Activated CD4-positive, alpha-beta T cell treated with anti-CD3 and anti-CD28 coated beads, Interleukin-2, amount 10 ng/mL, durations not matched to agents 7 days and 5 days (primary cell): ENCODE data around the gene BMP8A. TPM values are rescaled to one million over a fixed set of nuclear protein-coding genes. Genes with fewer than 3 reads are reported as not detected.
"Not testable (repeated sequence)": the region's sequence is repeated elsewhere in the genome, so short reads cannot be mapped to it uniquely, and the experiment has no call there.

ENCODE experiments used
- CTCF ChIA-PET: fragments of 350-600 bp; sonication (Branson Sonifier 250); formaldehyde crosslinking; loops from one replicate; lab custom pipeline; 2021; ENCODE audit warnings: antibody characterized with exemption; lab: Charles Lee
- POLR2A ChIA-PET: fragments of 350-600 bp; sonication (Branson Sonifier 250); formaldehyde crosslinking; loops from one replicate; lab custom pipeline; 2021; ENCODE audit warnings: antibody characterized with exemption; lab: Charles Lee
- DNase-seq: peaks from one replicate; pipeline ENCODE4 v3.0.0-alpha.2; 2020
- H3K27ac Mint-ChIP-seq: one replicate; pipeline ENCODE4 v1.8.0; 2021; ENCODE audit warnings: mild to moderate bottlenecking, moderate library complexity, mixed read lengths
- H3K27me3 Mint-ChIP-seq: one replicate; pipeline ENCODE4 v1.8.0; 2021; ENCODE audit warnings: mixed read lengths
- H3K36me3 Mint-ChIP-seq: one replicate; pipeline ENCODE4 v1.8.0; 2021; ENCODE audit warnings: low read depth, mixed read lengths
- H3K4me1 Mint-ChIP-seq: one replicate; pipeline ENCODE4 v1.8.0; 2021; ENCODE audit warnings: mixed read lengths
- H3K4me3 Mint-ChIP-seq: one replicate; pipeline ENCODE4 v1.8.0; 2021; ENCODE audit warnings: mild to moderate bottlenecking, moderate library complexity, mixed read lengths
- H3K9me3 Mint-ChIP-seq: one replicate; pipeline ENCODE4 v1.8.0; 2021; ENCODE audit warnings: mixed read lengths
- total RNA-seq, 2 experiments: library from RNA; stranded (reverse); gene quantifications; one replicate each; pipeline ENCODE4 v1.2.3, GENCODE V29; 2021

The BMP8A gene
- total RNA-seq, 2 experiments from 2014 or later = not detected

DNA sequence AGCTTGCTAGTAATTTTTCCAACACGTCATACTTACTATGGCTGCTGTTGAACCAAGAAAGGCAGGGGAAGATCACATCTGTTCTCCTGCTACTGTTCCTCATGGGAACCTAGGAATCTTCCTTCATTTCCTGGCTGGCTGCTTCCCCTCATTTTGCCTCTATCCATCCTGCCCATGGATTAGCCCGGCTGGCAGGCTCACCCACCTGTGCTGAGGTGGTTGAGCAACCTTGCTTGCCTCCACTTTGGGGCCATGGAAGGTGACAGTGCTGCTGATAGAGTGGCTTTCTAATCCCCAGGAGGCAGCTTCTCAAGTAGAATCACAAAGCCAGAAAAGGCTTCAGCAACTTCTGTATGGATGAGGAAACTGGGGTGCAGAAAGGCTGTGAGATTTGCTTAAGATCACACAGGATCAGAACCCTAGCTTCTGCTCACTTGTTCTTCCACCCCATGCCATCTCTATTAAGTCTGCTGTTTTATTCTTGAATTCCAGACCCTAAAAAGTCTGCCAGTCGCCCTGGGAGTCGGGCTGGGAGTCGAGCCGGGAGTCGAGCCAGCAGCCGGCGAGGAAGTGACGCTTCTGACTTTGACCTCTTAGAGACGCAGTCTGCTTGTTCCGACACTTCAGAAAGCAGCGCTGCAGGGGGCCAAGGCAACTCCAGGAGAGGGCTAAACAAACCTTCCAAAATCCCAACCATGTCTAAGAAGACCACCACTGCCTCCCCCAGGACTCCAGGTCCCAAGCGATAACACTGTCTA lies 6.2 kb upstream of the BMP8A start:
- no peak for DNase-seq
- ChIA-PET POLR2A (no interaction called here), CTCF (no interaction called here)
- Mint-ChIP-seq H3K4me3 (no peak overlapping the region), H3K27ac (no peak overlapping the region), H3K4me1 (no peaks in the 10 kb centered on the region), H3K9me3 (no peaks in the 10 kb centered on the region), H3K36me3 (peaks cover 38% of the 10 kb centered on the region), H3K27me3 (peaks cover 3% of the 10 kb centered on the region)

DNA sequence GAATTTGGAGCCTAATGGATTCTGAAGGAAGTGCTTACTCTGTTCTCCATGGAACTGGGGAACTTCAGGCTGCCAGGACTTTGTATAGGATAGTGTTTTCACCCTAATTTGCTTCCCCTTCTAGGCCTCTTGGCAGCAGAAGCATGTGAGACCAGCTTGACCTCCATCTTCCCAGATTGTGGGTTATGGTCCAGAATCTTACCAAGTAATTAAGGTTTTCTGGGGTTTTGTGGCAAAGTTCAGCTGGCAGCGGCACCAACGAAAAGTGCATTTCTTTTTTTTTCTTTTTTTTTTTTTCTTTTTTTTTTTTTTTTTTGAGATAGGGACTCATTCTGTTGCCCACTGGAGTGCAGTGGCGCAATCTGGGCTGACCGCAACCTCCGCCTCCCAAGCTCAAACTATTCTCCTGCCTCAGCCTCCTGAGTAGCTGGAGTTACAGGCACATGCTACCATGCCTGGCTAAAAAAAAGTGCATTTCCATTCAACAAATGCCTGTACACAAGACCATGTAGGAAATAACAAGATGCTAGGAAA lies 3.4 kb upstream of the BMP8A start:
- DNase-seq = no peak
- CTCF ChIA-PET = interaction anchor here (1.0 kb wide), 1 partner anchor 50 kb away, joined by 4 read pairs; no protein-coding TSS in a partner anchor
- H3K4me1 Mint-ChIP-seq = peaks cover 4% of the 10 kb centered on the region
- H3K4me3 Mint-ChIP-seq = no peak overlapping the region
- H3K27ac Mint-ChIP-seq = no peak overlapping the region
- peaks cover 15% of the 10 kb centered on the region for H3K27me3 Mint-ChIP-seq
- POLR2A ChIA-PET = interaction anchor here (0.7 kb wide), 1 partner anchor 390 kb away, joined by 3 read pairs; no protein-coding TSS in a partner anchor
- no peaks in the 10 kb centered on the region for H3K9me3 Mint-ChIP-seq
- H3K36me3 Mint-ChIP-seq = peaks cover 23% of the 10 kb centered on the region

DNA sequence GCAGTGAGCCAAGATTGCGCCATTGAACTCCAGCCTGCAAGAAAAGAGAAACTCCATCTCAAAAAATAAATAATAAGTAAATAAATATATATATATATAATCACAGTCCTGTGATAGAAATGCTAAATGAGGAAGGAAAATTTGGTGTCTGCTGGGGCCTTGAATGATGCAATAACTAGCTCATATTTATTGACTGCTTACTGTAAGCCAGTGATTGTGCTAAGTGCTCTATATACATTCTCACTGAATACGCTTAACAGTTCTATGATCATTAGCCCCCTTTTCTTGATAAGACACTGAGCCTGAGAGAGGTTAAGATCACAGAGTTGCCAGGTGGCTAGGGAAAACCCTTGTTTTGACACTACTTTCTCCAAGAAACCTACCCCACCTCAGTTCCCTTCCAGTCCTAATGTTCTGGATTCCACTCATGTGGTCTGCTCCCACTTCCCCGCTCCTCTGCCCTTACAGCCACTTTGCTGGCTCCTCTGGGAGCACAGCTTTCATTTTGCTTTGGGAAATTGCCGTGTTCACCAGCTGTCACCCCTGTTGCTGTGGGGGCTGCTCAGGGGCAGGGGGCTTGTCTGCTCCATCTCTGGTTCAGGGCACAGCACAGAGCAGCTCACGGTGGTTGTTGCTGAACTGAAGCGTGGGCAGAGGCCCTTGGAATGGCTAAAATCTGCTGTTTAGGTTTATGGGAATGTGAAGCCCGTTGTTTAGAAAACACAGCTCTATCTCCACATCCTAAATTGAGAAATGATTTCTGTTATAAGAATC lies 2.5 kb upstream of the BMP8A start:
- Mint-ChIP-seq H3K4me3 (no peak overlapping the region), H3K9me3 (no peaks in the 10 kb centered on the region), H3K27ac (no peak overlapping the region), H3K27me3 (peaks cover 22% of the 10 kb centered on the region), H3K36me3 (peaks cover 20% of the 10 kb centered on the region), H3K4me1 (peaks cover 4% of the 10 kb centered on the region)
- DNase-seq = no peak
- CTCF ChIA-PET = interaction anchor here (0.7 to 1.0 kb wide), 2 partner anchors 50 to 53 kb away, joined by 3 to 4 read pairs; no protein-coding TSS in a partner anchor
- POLR2A ChIA-PET = interaction anchor here (0.7 kb wide), 1 partner anchor 391 kb away, joined by 3 read pairs; no protein-coding TSS in a partner anchor

DNA sequence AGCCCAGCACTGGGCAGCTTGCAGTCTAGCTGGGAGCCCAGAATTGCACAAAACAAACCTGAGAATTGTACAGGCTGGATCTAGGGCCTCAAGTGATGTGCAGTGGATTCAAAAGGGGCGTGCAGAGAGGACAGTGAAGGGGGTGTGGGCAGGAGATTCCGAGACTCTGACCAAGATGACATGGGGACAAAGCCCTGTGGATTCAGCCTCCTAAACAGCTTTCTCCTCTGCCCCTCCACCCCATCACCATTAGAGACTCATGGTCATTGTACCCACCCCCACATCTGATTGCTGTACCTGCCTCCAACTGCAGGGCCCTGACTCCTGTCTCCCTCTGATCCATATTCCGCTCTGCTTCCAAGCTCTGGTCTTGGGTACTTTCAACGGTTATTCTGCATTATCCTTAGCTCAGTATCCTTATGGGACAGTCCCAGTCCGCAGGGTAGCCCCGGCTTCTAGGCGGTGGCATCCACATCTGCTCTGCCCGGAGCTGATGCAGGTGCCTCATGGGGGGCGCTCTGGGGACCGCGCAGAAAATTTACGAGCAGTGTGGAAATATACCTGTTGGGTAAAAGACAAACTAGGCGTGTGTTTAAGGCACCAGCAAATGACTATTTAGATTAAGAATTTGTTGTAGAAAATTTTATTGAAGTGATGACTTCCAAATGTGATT lies 1.7 kb upstream of the BMP8A start:
- Mint-ChIP-seq H3K36me3 (peaks cover 17% of the 10 kb centered on the region), H3K4me3 (peak overlapping the region; percentile 3), H3K27ac (no peak overlapping the region), H3K4me1 (peaks cover 4% of the 10 kb centered on the region), H3K27me3 (peaks cover 28% of the 10 kb centered on the region), H3K9me3 (no peaks in the 10 kb centered on the region)
- CTCF ChIA-PET = interaction anchor here (1.0 kb wide), 1 partner anchor 35 kb away, joined by 3 read pairs; no protein-coding TSS in a partner anchor
- POLR2A ChIA-PET = no interaction called here
- DNase-seq = no peak

DNA sequence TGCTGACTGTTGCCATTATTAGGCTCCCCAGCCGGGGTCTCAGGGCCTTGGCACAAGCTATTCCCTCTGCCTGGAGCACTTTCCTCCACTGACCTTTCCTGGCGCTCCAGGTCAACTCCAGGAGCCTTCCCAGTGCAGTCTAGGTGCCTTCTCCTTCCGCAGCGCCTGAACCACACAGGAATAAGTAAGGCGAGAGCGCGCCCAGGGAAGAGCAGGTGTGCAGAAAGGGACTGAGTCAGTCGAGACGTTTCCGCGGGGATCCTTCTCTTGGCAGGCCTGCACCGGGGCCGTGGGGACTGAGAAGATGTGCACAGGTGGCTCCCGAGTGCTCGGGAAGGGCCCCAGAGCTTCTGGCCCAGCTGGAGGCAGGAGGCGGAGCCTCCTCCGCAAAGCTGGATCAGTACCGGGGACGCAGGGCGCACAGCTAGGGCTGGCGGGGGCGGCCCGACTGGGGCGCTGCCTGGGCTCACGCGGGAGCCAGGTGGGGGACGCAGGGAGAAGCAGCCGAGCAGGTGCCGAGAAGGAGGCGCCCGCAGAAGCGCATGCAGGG lies 765 bp upstream of the BMP8A start:
- POLR2A ChIA-PET = no interaction called here
- Mint-ChIP-seq H3K27ac (no peak overlapping the region), H3K9me3 (no peaks in the 10 kb centered on the region), H3K4me3 (peak overlapping the region; percentile 67), H3K4me1 (peaks cover 4% of the 10 kb centered on the region), H3K27me3 (peaks cover 28% of the 10 kb centered on the region), H3K36me3 (peaks cover 10% of the 10 kb centered on the region)
- DNase-seq = peak; percentile 15
- CTCF ChIA-PET = interaction anchor here (1.0 to 1.5 kb wide), 3 partner anchors 34 to 392 kb away, joined by 3 read pairs; no protein-coding TSS in a partner anchor

DNA sequence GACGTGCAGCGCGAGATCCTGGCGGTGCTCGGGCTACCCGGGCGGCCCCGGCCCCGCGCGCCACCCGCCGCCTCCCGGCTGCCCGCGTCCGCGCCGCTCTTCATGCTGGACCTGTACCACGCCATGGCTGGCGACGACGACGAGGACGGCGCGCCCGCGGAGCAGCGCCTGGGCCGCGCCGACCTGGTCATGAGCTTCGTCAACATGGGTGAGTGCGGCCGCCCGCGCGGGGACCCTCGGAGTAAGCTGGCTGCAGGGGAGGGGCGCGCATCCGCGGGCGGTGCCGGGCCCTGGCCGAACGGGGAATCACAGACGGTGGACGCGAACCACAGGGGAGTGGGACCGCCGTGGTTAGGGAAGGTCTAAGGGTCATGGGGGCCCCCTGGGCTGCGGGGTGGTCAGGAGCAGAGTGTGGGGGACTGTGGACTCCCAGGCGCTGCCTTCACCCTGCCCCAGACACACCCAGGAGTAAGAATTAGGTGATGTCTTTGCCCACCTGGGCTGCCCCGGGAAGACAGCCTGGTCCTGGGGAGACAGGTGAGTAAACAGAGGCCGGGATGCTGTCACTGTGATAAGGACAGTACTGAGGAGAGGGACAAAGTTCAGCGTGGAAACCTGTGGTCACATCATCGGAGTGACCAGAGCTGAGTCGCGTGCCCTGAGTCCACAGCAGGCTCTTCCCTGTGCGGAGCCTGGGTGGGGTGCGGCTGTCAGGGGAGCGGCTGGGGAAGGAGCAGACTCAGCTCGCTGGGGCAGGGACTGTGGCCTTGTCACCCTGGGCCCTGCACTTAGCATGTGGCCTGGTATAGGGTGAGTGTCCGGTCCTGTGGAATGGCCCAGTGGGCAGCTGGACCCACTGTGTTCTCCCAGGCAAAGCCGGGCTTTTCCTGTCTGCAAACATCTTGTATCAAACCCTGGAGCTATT lies 944 bp downstream of the BMP8A start:
- H3K4me3 Mint-ChIP-seq = peak overlapping the region; percentile 58
- CTCF ChIA-PET = interaction anchor here (1.0 to 1.5 kb wide), 4 partner anchors 40 to 394 kb away, joined by 3 to 4 read pairs (median 3); no protein-coding TSS in a partner anchor
- H3K4me1 Mint-ChIP-seq, H3K36me3 Mint-ChIP-seq, H3K9me3 Mint-ChIP-seq, DNase-seq, POLR2A ChIA-PET: not testable (repeated sequence)
- peaks cover 28% of the 10 kb centered on the region for H3K27me3 Mint-ChIP-seq
- peak overlapping the region; percentile 46 for H3K27ac Mint-ChIP-seq

DNA sequence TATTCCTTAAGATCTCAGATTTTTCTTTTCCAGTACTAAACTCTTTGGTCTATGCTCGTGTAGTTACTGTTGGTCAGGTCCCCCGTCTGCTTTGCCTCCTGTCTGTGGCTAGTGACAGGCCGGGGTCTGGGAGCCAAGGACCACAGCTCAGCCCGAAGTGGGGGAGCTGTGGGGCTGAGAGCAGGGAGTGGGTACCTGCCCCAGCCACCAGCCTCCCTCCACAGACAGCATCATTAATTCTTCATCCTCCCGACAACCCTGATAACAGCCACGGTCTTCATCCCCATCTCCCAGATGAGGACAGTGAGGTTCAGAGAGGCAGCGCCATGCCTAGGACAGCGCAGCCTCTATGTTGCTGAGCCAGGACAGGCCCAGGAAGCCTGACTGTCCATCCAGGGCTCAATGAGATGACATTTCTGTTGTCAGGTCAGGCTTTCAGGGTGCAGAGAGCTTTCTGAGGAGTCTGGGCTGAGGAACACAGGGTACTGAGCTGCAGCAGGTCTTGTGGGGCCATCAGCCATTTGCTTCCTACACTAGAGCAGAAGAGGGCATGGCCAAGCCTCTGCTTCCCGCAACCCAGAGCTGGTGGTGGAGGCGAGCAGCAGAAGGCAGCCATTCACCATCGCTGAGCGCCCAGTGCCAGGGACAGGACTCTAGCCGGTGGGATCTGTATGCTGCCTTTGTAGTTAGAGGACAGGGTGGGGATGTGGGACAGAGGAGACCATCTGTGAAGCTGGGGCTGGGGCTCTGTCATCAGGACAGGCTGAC lies 1.8 kb downstream of the BMP8A start:
- DNase-seq, H3K9me3 Mint-ChIP-seq, H3K36me3 Mint-ChIP-seq, H3K27ac Mint-ChIP-seq, H3K4me1 Mint-ChIP-seq, POLR2A ChIA-PET: not testable (repeated sequence)
- CTCF ChIA-PET = interaction anchor here (1.0 to 1.1 kb wide), 2 partner anchors 41 to 137 kb away, joined by 3 to 4 read pairs; no protein-coding TSS in a partner anchor
- Mint-ChIP-seq H3K27me3 (peaks cover 28% of the 10 kb centered on the region), H3K4me3 (peak overlapping the region; percentile 58)

DNA sequence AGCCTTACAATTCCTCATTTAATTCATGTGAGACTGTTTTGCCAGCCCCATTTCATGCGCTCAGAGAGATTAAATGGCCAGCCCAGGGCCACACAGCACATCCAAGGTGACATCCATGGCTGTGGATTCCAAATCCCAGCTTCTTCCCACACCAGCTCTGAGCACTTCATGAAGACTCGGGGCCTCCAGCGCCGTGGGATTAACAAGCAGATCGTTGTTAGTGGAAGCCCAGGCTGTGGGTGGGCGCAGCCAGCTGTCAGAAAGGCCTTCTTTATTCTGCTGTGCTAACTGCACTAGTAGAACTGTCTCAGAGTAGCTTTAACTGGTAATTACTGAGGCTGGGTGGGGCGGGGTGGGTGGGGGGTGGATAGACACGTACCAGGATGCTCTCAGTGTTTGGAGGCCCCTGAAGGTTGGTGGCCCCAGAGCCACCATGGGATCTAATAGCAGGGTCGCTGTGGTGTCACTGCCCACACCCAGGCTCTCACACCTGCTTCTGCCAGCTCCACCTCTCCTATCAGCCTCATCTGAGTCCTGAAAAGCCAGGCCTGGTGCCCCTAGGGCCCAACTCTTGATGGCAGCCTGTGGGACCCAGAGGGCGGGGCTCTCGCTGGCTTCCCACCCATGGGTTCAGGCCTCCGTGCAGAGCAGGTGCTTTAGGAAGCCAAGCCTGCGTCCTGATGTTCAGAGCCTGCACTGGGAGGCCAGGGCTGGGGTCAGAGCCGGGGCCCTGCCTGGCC lies 3.4 kb downstream of the BMP8A start:
- ChIA-PET CTCF (no interaction called here), POLR2A (no interaction called here)
- Mint-ChIP-seq H3K9me3 (no peaks in the 10 kb centered on the region), H3K27me3 (peaks cover 28% of the 10 kb centered on the region), H3K4me1 (peaks cover 4% of the 10 kb centered on the region), H3K27ac (no peak overlapping the region), H3K4me3 (no peak overlapping the region), H3K36me3 (no peaks in the 10 kb centered on the region)
- DNase-seq = no peak

DNA sequence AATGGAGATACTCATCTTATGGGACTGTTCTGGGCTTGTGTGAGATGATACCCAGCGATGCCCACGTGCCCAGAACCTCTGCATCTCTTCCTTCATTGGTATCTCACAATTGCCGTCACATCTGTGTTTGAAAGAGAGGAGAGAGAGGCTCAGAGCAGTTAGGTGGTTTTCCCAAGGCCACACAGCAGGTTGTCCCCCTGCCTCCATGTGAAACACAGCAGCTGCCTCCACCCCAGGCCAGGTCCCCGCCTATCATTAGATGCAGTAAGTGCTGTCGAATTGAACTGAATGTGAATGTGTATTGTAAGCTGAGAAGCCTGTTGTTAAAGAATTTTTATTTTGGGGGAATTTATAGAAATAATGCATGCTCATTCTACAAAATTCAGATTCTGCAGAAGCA lies 5.1 kb downstream of the BMP8A start:
- H3K36me3 Mint-ChIP-seq, CTCF ChIA-PET, DNase-seq, H3K4me1 Mint-ChIP-seq, POLR2A ChIA-PET, H3K4me3 Mint-ChIP-seq, H3K9me3 Mint-ChIP-seq, H3K27ac Mint-ChIP-seq: not testable (repeated sequence)
- peaks cover 23% of the 10 kb centered on the region for H3K27me3 Mint-ChIP-seq

DNA sequence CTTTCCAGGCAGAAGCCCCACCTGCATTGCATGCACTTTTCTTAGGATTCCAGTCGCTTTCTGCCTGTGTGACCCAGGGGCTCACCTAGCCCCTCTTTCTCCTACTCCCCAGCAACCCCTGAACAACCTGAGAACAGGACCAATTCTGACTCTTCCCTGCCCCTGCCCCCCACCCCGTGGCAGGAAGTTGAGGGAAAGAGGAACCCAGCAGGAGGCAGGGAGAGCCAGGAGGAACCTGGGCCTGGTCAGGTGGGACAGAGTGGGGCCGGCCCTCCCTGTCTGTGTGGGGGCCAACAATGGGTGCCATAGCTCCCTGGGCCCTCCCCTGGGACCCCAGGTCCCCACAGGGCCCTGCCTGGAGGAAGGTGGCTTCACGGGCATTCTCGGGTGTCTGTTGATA lies 6.1 kb downstream of the BMP8A start:
- CTCF ChIA-PET = interaction anchor here (0.6 kb wide), 1 partner anchor 648 kb away, joined by 3 read pairs; no protein-coding TSS in a partner anchor
- Mint-ChIP-seq H3K36me3 (no peaks in the 10 kb centered on the region), H3K4me3 (no peak overlapping the region), H3K4me1 (no peaks in the 10 kb centered on the region), H3K27ac (no peak overlapping the region), H3K9me3 (no peaks in the 10 kb centered on the region), H3K27me3 (peaks cover 21% of the 10 kb centered on the region)
- no peak for DNase-seq
- POLR2A ChIA-PET = no interaction called here
